ENCODE measurements around the gene UBXN10.

Gene UBXN10

DNA sequence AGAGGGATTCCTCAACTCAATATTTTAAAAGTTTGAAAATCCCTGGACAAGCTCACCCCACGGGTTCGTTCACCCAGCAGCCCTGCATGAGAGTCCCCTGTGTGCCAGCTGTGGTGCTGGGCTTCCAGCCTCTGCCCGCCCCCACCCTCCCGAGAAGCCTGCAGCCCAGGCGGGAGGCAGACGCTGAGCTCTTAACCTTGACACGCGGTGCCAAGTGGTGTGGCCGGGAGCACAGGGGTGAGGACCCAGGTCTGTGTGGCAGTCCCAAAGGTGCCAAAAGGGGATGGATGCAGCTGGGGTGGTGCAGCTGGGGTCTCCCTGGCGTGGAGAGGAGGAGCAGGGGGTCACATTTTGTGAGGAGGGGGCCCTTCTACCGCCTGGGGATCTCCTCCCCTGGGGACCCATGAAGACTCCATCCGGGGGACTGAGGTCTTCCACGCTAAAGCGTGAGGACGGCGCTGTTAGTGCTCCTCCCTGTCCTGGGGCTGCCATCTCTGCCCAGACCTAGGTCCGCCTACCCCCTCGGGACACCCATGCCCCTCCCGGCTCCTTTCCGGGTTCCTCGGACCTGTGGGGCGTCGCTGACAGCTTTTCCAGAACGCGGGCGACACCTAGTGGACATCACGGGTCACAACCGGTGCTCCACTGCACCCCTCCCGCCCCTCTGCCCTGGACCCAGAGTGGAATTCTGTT lies 33.8 kb upstream of the UBXN10 start:
- peak; percentile 94 for DNase-seq (ENCODE audit: low spot score)

DNA sequence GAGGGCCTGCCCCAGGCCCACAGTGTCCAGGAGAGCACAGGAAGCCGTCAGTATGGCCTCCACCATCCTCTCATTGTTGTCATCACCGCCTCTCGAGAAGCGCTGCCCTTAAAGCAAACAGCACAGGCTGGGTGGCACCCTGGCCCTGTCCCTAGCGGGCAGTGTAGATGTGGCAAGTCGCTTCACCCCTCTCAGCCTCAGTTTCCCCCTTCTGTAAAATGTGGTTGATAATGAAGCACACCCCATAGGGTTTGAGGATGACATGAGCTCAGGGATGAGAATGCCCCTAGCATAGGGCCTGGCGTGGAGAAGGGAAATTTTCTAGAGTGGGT lies 33.3 kb upstream of the UBXN10 start:
- DNase-seq (ENCODE audit: low spot score) = no peak

DNA sequence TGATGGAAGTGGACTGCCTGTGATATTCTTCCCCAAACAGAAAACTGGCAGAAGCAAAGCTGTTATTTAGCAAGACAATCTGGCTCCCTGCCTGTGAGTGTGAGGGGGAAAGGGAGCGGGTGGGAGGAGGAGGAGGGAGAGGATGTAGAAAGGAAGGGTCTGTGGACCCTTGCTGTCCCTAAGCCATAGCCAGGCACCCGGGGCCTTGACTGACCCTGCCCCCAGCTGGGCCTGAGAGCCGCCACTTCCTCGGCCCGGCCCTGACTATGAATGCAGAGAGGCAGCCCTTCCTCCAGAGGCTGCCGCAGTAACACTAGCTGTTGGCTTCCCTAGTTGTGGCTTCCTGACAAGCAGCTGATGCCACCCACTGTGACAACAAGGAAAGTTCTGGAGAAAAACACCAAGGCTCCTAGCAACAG lies 32.9 kb upstream of the UBXN10 start:
- DNase-seq (ENCODE audit: low spot score) = peak; percentile 56

DNA sequence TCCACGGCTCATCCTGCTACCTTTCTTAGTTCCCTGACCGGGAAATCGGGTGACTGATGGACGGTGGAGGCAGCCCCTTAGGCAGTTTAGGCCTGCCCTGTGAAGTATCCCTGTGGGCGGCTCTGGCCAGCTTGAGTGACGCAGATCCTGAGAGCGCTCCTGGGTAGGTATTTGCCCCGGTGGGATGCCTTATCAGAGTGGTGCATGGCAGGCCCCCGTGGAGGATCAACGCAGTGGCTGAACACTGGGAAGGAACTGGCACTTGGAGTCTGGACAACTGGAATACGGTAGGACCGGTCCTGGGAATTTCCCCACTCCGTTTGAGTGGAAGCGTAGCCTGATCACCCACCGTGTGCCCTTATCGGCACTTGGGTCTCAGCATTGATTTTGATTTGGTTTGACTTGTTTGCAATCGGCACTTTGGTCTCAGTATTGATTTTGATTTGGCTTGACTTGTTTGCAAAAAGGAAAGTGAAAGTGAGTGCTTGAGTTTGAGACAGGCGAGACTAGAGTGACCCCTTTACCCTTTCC lies 31.5 kb upstream of the UBXN10 start:
- DNase-seq (ENCODE audit: low spot score) = no peak

- DNase-seq (ENCODE audit: low spot score) = no peak
Measured at GRCh38 chr1:20158358-20159070, 27.4 kb upstream of the UBXN10 start.

DNA sequence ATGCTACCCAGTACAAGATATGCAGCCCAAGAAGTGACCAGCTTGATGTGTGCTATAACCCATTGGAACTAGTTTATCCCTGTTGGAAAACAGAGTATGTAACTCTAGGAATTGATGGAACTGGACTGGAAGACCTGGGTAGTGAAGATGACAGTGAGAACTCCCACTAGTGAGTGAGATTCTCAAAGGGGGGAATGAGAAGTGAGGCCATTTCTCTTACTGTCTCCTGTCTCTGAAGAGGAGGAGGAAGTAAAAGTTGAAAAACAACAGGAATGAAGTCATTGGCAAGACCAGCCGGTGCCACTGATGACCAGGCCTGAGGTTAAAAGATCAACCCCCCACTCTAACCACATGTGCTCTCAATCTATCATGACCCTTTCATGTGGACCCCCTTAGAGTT lies 25.9 kb upstream of the UBXN10 start:
- DNase-seq (ENCODE audit: low spot score) = no peak

GRCh38 chr1:20164694-20165202 lies 21.1 kb upstream of the UBXN10 start:
- no peak for DNase-seq (ENCODE audit: low spot score)

GRCh38 chr1:20165522-20165951 lies 20.4 kb upstream of the UBXN10 start:
- peak; percentile 53 for DNase-seq (ENCODE audit: low spot score)

DNA sequence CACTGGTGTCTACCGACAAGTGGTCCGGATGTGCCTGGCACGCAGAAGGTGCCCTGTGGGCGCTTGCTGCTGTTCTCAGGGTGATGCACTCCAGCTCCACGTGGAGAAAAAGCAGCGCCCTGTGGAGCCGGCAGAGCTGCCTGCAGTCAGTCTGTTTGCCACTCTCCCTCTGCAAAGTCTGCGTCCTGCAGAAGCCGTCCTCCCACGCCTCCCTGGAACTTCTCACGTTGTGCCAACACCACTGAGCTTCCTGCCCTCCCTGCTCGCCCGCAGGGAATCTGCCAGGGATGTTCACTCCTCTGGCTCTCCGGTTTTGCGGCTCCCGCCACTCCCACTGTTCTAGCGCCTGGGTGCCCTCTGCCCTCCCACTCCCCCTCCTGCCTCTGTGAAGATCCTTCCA lies 19.8 kb upstream of the UBXN10 start:
- no peak for DNase-seq (ENCODE audit: low spot score)

DNA sequence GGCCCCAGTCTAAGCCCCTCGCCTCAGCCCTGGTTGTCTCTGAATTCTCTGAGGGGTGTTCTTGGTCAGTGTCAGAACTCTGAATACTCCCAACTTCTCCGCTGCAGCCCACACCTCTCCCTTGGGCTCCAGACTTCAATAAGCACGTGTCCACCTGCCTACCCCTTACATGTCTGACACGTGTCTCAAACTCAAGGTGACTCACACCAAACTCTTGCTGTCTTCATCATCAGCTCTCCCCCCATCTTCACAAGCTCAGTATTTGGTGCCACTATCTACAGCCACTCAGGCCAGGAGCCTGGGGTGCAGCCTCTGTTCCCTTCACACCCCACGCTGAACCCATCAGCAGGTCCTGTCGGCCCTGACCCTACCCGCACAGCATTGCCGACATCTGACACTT lies 18.8 kb upstream of the UBXN10 start:
- DNase-seq (ENCODE audit: low spot score) = no peak

- no peak for DNase-seq (ENCODE audit: low spot score)
Measured at GRCh38 chr1:20168564-20169491, 17.1 kb upstream of the UBXN10 start.

DNA sequence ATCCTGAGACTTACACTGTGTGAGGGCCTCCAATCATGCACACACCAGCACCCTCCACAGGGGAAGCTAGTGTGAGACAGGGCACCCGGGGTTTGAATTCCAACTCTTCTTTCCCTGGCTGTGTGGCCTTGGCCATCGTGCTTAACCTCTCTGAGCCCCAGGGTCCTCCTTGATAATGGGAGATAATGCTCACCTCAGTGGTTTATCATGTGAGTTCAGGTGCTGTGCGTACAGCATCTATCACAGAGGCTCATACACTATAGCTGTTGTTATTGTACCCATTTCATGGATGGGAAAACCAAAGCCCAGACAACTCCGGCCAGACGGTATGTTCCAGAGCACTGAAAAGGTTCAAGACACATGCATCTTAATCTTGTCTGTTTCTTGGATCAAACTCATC lies 16.0 kb upstream of the UBXN10 start:
- DNase-seq (ENCODE audit: low spot score) = no peak

DNA sequence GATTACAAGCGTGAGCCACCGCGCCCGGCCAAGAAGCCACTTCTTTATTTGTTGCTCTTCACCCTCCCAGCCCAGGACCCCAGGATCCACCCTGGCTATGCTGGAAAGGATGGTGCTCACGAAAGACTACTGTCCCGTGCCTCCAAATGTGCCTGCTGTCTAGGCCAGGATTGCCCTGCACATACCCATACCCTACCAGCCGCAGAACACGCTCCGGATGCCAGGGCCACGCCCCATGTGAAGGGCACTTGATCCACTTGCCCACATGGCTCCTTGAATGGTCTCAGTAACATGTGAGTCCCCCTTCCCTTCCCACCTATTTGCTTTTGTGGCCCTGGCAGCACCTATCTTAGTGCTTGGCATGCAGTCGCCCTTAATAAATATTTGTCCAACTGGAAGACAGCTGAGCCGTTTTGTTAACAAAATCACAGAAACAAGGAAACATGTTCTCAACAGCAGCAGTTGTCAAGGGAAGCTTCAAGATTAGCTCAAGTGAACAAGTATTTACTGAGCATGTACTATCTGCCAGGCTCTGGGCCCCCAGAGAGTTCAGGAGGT lies 13.8 kb upstream of the UBXN10 start:
- no peak for DNase-seq (ENCODE audit: low spot score)

DNA sequence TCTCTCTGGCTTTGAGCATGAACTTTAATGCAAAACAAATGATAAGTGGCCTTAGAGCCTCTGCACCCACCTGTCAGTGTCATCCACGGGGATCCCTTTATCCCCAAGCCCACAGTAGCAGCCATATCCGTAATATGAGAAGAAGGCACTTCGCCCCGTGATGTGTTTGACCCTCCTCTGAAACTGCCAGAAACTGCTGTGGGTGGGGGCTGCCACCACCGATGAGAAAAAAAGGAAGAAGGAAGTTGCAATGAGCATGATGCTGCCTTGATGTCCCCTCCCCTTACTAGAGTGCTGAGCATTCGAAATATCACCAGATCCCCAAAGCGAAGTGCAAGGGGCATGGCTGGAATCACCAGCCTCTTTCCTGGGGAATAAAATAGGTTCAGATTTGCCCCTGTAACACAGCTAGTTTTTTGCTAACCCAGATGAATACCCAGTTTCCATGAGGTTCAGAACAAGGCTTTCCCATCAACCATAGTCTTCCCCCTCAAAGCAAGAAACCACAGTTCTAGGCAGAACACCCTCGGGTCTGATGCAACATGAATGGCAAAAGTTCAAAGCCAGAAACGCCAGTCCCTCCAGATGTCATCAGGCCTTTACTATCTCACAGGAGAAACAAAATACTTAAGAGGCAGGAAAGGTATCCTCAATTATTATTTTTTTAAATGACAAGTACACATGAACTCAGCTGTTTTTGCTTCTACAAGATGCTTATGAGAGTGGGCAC lies 10.8 kb upstream of the UBXN10 start:
- DNase-seq (ENCODE audit: low spot score) = no peak

DNA sequence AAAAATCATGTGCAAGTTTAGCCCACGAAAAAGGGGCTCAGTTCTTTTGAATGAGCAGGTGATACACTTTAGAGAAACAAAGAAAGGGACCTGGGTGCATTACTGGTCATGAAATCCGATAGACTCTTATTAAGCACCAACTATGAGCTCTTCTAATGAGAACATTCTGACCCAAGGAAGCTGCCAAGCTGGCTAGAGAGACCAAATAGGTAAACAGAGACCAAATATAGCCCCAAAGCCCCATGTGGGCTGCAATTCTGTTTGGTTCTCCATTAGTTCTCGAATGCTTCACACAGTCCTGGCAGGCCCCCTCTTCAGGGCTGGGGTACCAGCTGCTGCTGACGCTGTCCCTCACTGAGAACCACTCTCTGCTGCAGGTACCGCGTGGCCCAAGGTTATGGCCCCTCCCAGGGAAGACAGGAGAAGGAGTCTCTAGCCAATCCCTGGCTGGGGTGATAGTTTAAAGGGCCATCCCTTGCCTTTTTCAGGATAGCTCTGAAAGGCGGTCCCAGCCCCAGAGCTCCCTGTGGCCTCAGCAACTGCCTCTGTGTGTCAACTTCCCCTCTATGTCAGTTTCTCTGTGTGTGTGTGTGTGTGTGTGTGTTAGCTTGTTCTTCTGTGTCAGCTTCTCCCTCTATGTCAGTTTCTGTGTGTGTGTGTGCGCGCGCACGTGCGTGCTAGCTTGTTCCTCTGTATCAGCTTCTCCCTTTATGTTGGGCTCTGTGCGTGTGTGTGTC lies 7.1 kb upstream of the UBXN10 start:
- no peak for DNase-seq (ENCODE audit: low spot score)

GRCh38 chr1:20179371-20180128 lies 6.3 kb upstream of the UBXN10 start:
- DNase-seq (ENCODE audit: low spot score) = no peak

GRCh38 chr1:20180129-20180843 lies 5.6 kb upstream of the UBXN10 start:
- DNase-seq (ENCODE audit: low spot score) = no peak

DNA sequence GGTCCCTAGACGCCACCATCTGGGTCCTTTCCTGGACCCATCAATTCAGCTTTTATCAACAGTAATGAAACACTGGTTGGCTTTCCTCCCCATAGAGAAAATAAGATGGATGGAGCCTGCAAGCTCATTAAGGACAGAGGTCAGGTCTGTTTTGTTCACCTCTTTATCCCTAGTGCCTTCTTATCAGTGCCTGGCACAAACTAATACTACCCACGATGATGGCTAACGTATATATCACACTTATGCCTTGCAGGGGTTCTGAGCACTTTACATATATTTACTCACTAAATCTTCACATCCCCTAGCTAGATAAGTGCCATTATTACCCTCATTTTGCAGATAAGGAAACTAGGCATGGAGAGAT lies 5.1 kb upstream of the UBXN10 start:
- DNase-seq (ENCODE audit: low spot score) = no peak

GRCh38 chr1:20182415-20182814 lies 3.5 kb upstream of the UBXN10 start:
- DNase-seq (ENCODE audit: low spot score) = no peak

Measured in iPS-NIHi11 (cell line).